Stimulated activated naive CD8-positive, alpha-beta T cell treated with anti-CD3 and anti-CD28 coated beads, Interleukin-15, Interleukin-2, amounts not matched to agents 100 U/mL and 50 U/mL, for 24 hours (primary cell): ENCODE results near the gene ZNF273.
"Not testable (repeated sequence)": the region's sequence is repeated elsewhere in the genome, so short reads cannot be mapped to it uniquely, and the experiment has no call there.

Source experiments
- ATAC-seq: fragments of 150-1000 bp; cut with Tn5 transposase; one replicate; pipeline ENCODE4 v1.10.0; 2021
- DNase-seq: peaks from one replicate; pipeline ENCODE4 v3.0.0; 2021

Gene ZNF273

DNA sequence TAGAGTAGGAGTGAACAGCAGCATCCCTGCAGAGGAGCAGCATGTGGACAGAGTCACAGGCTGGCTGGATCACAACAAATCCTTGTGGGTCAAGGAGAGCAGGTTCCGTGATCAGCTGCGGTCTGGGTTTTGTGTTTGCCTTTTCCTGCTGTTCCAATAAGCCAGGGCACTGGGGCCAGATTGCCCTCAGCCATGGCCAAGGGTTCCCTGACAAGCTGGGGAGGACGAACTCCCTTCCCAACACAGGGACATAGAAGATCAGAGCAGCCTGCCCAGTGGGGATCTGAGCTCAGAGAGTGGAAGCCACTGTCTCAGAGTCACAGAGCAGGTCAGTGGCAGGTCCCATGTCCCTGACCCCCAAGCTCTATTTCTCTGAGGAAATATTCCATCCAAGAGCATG, 12.8 kb upstream of the ZNF273 start:
- not testable (repeated sequence) for ATAC-seq, DNase-seq

DNA sequence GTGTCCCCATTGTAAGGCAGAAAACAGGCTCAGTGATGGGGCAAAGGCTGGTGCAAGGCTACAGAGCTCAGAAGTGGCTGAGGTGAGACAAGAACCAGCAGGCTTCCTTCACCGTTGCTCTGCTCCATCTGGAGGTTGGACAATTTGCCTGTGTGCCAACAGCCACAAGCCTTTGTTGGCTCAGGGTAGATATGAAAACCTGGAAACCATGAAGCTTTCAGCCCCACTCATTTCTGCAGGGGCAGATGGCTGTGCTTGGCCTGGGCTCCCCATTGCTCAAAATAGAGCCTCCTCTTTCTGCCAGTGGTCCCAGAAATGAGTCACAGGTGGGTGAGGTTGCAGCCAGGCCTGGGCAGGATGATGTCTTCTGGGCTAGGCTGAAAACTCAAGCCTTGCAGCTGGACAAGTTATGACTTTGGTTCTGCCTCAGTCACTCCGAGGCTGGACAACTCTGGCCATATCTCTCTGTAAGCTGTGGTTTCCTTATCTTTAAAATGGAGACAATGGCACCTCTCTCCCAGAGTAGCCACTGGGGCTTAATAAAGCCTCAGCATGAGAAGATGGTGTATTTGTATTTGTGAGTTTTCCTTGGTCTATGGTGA, 12.2 kb upstream of the ZNF273 start:
- no peak for ATAC-seq

DNA sequence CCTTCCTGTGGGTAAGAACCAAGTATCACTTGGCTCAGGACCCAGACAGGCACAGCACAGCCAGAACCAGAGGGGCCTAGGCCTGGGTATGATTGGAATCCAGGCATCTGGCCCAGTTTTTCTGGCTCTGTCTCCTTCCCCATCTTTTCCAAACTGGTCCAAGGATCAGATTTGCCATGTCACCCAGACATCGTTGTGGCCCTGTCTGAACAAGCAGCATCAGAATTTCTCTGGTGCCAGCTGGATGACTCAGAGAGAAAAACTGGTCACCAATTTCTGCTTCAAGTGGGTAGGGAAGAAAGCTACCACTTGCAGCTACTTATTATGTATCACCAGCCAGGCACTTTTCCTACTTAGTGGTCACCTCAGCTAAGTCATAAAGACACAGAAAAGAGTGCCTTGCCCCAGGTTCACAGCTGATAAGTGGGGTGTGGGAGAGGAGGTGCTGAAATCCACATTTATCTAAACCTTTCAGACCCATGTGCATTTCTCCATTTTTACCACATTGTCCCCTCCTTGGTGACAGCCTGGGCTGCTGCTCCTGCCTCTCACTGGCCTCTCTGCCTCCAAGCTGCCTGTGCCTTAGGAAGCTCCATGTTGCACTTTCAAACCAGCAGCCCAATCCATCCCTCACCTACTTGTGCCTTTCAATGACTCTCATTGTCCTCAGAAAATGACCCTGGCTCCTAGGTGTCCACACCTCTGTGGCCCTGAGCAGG, 11.6 kb upstream of the ZNF273 start:
- ATAC-seq, DNase-seq: not testable (repeated sequence)

More for the DNA sequence above, 12.2 kb upstream of the ZNF273 start:
- no peak for DNase-seq

DNA sequence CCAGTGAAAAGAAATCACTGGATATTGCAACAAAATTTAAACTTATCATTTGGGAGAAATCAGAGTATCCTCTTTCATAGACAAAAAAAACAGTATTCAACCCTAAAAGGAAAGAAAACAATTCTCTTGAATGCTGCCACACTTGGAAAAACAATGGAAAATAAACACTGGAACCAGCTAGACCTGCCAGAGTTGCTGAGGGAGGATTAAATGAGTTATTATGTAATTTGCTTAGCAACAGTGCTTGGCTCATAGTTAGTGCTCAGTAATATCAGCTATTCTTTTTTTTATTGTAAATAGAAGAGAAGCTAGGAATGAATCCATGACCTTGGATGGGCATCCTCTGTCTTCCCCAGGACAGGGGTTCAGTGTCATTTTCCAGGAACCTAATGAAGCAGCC, 11.0 kb upstream of the ZNF273 start:
- DNase-seq (no peak), ATAC-seq (no peak)

DNA sequence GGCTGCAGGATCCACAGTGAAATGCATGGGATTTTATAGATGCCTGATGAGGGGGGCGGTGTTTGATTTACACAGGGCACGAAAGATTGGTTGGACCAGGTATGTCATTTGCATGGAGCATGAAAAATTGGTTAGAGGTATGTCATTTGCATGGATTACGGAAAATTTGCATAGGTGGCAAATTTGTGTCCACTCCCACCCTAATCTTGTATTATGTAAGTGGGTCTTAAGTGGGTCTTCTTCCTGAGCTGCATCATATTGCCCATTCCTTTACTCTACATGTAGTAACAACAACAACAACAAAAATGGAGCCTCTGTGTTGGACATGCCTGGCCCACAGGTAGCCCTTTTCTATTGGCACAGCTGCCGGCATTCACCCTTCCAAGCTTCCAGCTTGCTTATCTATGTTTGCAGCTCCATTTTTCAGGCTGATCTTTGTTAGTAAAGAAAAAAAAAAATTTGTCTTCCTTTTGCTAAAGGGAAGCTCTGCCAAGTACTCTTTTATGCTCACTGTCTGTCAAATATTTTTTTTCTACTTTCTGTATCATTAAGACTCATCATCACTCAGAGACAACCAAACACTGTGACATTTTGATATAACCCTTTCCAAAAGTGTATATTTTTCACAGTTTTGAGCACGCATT, 10.3 kb upstream of the ZNF273 start:
- ATAC-seq: no peak
- DNase-seq: no peak

DNA sequence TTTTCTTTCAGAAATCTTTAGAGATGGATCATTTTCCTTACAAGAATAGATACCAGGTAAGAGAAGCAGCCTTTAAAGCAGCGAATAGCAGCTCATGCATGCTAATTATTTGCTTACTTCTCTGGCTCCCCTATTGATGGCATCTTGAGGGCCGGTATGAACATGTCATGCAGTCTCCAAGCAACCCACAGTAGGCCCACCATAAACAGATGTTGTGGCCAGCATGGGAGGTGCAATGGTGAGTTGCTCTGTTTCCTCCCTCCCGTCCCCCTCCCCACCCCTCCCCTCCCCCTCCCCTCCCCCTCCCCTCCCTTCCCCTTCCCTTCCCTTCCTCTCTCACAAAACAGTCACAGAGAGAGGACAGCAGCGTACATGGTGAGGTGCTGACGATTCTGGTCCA, 9.7 kb upstream of the ZNF273 start:
- DNase-seq (no peak), ATAC-seq (no peak)

DNA sequence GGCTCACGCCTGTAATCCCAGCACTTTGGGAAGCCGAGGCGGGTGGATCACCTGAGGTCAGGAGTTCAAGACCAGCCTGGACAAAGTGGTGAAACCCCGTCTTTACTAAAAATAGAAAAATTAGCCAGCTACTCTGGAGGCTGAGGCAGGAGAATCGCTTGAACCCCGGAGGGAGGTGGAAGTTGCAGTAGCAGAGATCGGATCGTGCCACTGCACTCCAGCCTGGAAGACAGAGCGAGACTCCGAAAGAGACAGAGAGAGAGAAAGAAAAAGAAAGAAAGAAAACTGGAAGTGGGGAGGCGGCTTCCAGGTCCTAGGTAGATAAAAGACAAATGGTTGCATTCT, 640 bp upstream of the ZNF273 start:
- ATAC-seq: not testable (repeated sequence)

DNA sequence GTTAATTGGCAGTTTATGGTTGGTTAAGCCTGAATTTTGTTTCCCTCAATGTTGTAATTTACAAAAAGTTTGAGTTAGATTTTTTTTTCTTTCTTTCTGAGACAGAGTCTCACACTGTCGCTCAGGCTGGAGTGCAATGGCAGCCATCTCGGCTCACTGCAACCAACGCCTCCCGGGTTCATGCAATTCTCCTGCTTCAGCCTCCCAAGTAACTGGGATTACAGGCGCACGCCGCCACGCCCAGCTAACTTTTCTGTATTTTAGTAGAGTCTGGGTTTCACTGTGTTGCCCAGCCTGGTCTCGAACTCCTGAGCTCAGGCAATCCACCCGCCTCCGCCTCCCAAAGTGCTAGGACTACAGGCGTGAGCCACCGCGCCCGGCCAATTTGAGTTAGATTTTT, 935 bp downstream of the ZNF273 start:
- no peak for DNase-seq

More for the DNA sequence above, 640 bp upstream of the ZNF273 start:
- DNase-seq: not testable (repeated sequence)

DNA sequence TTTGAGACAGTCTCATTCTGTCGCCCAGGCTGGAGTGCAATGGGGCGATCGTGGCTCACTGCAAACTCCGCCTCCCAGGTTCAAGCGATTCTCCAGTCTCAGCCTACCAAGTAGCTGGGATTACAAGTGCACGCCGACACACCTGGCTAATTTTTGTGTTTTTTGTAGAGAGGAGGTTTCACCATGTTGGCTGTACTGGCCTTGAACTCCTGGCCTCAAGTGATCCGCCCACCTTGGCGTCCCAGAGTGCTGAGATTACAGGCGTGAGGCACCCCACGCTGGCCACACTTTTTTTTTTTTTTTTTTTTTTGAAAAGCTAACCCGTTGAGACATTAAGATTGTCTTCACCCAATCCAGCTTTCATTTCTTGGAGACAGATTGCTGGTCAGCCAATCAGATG, 2.1 kb downstream of the ZNF273 start:
- DNase-seq: no peak
- no peak for ATAC-seq

More for the DNA sequence above, 935 bp downstream of the ZNF273 start:
- ATAC-seq: no peak

DNA sequence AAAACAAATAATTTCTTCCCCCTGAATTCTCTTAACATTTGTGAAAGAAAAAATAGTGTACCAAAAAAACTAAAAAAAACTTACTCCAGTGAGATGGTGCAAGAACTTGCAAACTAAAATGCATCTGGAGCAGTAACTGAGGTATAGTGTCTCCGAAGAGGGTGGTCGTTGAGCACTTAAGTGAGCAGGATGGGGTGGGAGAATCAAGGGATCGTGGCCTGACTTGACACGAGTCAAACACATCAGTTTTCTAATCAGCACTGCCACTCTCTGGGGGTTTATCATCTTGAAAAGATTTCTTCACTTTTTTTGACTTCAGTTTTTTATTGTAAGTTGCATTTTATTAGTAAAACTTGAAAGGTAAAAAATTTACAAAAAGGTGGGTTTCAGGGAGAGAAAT, 2.5 kb downstream of the ZNF273 start:
- DNase-seq (no peak), ATAC-seq (no peak)

DNA sequence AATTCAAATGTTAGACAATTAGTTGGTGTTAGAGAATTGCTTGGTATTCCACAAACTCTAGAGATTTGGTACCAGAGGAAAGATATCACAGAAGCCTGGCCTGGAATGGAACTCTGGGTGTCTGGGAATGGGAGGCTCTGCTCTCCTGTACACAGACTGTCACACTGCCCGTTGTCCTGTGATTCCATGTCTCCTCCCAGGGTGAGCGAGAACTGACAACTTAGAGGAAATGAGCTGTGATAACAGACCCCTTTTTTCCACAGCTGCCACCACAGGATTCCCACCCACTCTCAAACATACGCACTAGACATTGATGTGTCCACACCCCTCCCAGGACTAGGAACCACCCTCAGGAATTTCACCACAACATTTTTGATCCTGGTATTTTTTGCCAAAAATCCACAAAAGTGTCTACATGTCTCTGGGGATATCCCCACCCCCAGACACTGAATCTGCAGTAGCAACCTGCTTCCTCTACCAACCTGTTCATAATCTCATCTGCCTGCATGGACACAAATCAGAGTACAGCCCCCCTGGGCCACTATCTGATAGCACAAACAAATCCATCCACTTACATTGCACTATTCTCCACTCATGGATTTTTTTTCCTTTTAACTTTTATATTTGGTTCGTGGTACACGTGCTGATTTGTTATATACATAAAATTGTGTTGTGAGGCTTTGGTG, 4.7 kb downstream of the ZNF273 start:
- DNase-seq (no peak), ATAC-seq (no peak)

DNA sequence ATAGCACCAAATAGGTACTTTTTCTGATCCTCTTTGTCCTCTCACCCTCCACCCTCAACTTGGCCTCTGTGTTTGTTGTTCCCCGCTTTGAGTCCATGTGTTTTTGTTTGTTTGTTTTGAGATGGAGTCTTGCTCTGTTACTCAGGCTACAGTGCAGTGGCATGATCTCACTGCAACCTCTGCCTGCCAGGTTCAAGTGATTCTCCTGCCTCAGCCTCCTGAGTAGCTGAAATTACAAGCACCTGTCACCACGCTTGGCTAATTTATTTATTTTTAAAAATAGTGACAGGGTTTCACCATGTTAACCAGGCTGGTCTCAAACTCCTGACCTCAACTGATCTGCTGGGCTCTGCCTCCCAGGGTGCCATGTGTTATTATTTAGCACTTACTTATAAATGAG, 5.3 kb downstream of the ZNF273 start:
- no peak for DNase-seq

DNA sequence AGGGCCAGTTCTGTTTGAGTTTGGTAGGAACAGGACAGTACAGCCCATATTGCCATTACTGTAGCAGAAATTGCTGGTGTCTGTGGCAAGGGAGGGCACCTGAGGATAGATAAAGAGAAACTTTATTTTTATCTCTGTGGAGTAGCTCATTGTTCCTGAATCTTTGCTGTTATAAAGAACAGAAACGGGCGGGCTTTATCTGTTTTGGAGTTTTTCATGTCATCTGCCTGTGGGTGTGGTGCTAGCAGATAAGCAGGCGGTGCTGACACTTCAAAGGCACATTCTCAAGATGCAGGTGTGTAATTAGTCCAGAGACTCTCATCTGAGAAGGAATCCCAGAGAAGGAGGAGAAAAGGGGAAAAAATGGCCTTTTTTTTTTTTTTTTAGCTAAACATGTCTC, 11.5 kb downstream of the ZNF273 start:
- DNase-seq: no peak
- ATAC-seq: no peak

More for the DNA sequence above, 5.3 kb downstream of the ZNF273 start:
- ATAC-seq: no peak

DNA sequence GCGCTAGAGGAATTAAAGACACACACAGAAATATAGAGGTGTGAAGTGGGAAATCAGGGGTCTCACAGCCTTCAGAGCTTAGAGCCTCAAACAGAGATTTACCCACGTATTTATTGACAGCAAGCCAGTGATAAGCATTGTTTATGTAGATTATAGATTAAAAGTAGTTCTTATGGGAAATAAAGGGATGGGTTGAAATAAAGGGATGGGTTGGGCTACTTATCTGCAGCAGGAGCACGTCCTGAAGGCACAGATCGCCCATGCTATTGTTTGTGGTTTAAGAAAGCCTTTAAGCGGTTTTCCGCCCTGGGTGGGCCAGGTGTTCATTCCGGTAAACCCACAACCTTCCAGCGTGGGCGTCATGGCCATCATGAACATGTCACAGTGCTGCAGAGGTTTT, 12.2 kb downstream of the ZNF273 start:
- DNase-seq, ATAC-seq: not testable (repeated sequence)

DNA sequence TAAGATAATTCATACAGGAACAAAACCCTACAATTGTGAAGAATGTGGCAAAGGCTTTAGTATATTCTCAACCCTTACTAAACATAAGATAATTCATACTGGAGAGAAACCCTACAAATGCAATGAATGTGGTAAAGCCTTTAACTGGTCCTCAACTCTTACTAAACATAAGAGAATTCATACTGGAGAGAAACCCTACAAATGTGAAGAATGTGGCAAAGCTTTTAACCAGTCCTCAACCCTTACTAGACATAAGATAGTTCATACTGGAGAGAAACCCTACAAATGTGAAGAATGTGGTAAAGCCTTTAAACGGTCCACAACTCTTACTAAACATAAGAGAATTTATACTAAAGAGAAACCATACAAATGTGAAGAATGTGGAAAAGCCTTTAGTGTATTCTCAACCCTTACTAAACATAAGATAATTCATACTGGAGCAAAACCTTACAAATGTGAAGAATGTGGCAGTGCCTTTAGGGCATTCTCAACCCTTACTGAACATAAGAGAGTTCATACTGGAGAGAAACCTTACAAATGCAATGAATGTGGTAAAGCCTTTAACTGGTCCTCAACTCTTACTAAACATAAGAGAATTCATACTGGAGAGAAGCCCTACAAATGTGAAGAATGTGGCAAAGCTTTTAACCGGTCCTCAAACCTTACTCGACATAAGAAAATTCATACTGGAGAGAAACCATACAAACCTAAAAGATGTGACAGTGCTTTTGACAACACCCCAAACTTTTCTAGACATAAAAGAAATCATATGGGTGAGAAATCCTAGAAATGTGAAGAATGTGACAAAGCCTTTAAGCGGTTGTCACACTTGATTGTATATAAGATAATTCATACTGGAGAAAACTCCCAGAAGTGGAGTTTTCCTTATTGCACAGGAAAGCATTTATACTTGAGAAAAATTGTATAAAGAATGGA, 25.4 kb downstream of the ZNF273 start:
- ATAC-seq: not testable (repeated sequence)

DNA sequence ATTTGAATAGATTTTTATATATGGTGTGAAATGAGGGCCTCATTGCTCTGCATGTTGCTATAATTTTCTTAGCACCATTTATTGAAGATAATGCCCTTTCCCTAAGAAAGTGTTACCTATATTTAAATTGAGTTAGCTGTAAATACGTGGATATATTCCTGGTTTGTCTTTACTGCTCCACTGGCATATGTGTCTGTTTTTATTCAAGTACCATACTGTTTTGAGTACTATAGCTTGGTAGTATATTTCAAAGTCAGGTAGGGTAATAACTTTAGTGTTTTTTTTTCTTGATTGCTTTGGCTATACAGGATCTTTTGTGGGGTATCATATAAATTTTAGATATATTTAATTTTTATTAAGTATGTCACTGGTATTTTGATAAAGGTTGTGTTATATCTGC, 31.4 kb downstream of the ZNF273 start:
- no peak for ATAC-seq
- DNase-seq: no peak

More for the DNA sequence above, 25.4 kb downstream of the ZNF273 start:
- DNase-seq: not testable (repeated sequence)

DNA sequence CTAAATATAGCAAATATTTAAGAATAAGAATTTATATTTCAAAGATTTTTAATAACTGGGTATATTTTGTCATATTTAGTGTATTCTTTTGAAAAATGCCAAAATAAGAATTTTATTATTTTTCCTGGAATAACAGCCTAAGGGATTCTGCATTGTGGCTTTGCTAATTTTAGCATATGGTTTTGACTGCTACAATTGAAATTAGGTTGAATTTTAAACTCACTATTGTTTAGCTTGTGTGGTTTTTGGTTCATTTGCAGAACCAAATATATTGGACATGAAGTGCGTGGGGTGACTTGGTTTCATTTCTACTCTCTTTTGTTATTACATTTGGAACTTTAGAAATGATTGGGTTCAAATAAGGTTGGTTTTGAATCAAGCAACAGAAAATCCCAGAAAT, 35.5 kb downstream of the ZNF273 start:
- DNase-seq (no peak), ATAC-seq (no peak)

DNA sequence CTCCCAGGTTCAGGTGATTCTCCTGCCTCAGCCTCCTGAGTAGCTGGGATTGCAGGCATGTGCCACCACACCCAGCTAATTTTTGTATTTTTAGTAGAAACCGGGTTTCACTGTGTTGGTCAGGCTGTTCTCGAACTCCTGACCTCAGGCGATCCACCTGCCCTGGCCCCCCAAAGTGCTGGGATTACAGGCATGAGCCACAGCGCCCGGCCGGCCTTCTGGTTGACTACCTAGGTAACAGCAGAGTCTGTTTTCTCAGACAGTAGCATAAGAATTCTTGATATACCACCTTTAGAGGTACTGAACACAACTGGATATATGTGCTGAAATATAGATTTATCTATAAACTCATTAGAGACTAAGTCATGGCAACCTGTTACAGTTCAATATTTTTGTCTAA, 36.9 kb downstream of the ZNF273 start:
- DNase-seq, ATAC-seq: not testable (repeated sequence)

DNA sequence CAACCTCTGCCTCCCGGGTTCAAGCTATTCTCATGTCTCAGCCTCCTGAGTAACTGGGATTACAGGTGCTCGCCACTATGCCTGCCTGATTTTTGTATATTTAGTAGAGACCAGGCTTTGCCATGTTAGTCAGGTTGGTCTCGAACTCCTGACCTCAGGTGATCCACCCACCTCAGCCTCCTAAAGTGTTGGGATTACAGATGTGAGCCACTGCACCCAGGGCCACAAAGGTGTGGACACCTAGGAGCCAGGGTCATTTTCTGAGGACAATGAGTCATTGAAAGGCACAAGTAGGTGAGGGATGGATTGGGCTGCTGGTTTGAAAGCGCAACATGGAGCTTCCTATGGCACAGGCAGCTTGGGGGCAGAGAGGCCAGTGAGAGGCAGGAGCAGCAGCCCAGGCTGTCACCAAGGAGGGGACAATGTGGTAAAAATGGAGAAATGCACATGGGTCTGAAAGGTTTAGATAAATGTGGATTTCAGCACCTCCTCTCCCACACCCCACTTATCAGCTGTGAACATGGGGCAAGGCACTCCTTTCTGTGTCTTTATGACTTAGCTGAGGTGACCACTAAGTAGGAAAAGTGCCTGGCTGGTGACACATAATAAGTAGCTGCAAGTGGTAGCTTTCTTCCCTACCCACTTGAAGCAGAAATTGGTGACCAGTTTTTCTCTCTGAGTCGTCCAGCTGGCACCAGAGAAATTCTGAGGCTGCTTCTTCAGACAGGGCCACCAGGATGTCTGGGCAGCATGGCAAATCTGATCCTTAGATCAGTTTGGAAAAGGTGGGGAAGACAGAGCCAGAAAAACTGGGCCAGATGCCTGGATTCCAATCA, 41.8 kb downstream of the ZNF273 start:
- not testable (repeated sequence) for ATAC-seq

DNA sequence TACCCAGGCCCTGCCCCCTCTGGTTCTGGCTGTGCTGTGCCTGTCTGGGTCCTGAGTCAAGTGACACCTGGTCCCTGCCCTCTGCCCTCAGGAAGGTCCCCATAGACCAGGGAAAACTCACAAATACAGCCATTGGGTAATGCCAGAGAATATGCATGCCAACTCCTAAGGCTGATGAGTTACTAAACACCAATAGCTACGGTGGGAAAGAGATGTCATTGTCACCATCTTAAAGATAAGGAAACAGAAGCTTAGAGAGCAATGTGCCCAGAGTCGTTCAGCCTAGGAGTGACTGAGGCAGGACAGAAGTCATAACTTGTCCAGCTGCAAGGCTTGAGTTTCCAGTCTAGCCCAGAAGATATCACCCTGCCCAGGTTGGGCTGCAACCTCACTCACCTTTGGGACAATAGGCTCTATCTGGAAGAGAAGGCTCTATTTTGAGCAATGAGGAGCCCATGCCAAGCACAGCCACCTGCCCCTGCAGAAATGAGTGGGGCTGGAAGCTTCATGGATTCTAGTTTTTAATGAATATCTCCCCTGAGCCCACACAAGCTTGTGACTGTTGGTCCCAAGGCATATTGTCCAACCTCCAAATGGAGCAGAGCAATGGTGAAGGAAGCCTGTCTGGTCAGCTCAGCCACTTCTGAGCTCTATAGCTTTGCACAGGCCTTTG, 42.6 kb downstream of the ZNF273 start:
- no peak for DNase-seq
- ATAC-seq: no peak

More for the DNA sequence above, 41.8 kb downstream of the ZNF273 start:
- DNase-seq: not testable (repeated sequence)
